Mucosa of descending colon (tissue), 3 donors: ENCODE data around the gene RPS6KC1. TPM values are rescaled to one million over a fixed set of nuclear protein-coding genes. Genes with fewer than 3 reads are reported as not detected.

Experiments used
- ATAC-seq: fragments of 200-7000 bp; cut with Tn5 transposase; one replicate; pipeline ENCODE4 v1.9.1; 2020; ENCODE audit warnings: mild to moderate bottlenecking, moderate library complexity
- DNase-seq, 3 donors: peaks; one replicate each; pipeline ENCODE4 v3.0.0-alpha.2; 2020
- H3K36me3 ChIP-seq: fragments of 200-600 bp; one replicate; pipeline ENCODE4 v1.8.0; 2021; ENCODE audit warnings: low read depth, mild to moderate bottlenecking
- H3K4me1 ChIP-seq: fragments of 200-600 bp; one replicate; pipeline ENCODE4 v1.8.0; 2021; ENCODE audit warnings: low read depth, mild to moderate bottlenecking
- H3K4me3 ChIP-seq: fragments of 200-600 bp; one replicate; pipeline ENCODE4 v1.8.0; 2021; ENCODE audit warnings: mild to moderate bottlenecking
- H3K9me3 ChIP-seq: fragments of 200-600 bp; one replicate; pipeline ENCODE4 v1.8.0; 2021; ENCODE audit warnings: mild to moderate bottlenecking
- intact Hi-C, 2 donors: fragments of 100-400 bp; cut with DNase I in 1 of 2; cut with micrococcal nuclease in 1 of 2; formaldehyde crosslinking; loops; one replicate each; pipeline versions ENCODE4 v1.11.0 to v1.11.1; 2022; cut with DNase I, micrococcal nuclease
- total RNA-seq, 3 donors: library from RNA; stranded (reverse); fragmentation: NEBNext Ultra II Directional in 2 of 3; extraction: Animal tissue kit (Norgen Biotek cat#: 25700) in 2 of 3; gene quantifications; one replicate each; pipeline versions ENCODE4 v1.2.1 to v1.2.4, GENCODE V29; 2021 to 2023
- TF ChIP-seq, protein P1 (sequence below): fragments of 200-600 bp; IDR thresholded peaks from one replicate; pipeline ENCODE4 v1.8.0; 2022; ENCODE audit warnings: antibody characterized with exemption, mild to moderate bottlenecking
- donor health status: DM: no; HTN: no; CAD: no; lungs with moderate emphysema.
- donor health status: DM: no; HTN: no; CAD: no.
- donor health status: DM: no; HTN: yes; CAD: no.

Gene RPS6KC1
- total RNA-seq, 3 donors from 2014 or later: 9.0 to 23.4 (median 9.2) TPM

DNA sequence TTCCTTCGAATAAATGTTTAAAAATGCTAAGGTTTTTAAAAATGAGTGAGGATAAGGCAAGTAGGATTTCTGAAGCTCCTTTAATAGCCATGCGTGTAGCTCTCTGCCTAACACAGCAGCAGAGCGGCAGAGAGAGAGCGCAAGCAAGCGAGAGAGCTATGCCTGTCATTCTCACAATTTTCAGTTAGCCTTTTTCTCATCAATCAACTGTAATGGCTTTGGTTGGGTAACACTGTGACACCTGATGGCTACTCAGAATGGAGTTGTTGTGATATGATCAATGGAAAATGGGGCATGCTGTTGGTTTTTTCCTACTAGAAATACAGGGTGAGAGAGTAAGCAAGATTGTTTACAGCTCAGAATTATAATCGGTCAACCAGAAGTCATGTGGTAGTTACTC lies 198.4 kb downstream of the RPS6KC1 start:
- H3K4me3 ChIP-seq: no peak overlapping the region
- DNase-seq (no peak), ATAC-seq (no peak)
- H3K9me3 ChIP-seq: no peaks in the 10 kb centered on the region
- no peaks in the 10 kb centered on the region for H3K36me3 ChIP-seq
- TF ChIP-seq, protein P1, sequence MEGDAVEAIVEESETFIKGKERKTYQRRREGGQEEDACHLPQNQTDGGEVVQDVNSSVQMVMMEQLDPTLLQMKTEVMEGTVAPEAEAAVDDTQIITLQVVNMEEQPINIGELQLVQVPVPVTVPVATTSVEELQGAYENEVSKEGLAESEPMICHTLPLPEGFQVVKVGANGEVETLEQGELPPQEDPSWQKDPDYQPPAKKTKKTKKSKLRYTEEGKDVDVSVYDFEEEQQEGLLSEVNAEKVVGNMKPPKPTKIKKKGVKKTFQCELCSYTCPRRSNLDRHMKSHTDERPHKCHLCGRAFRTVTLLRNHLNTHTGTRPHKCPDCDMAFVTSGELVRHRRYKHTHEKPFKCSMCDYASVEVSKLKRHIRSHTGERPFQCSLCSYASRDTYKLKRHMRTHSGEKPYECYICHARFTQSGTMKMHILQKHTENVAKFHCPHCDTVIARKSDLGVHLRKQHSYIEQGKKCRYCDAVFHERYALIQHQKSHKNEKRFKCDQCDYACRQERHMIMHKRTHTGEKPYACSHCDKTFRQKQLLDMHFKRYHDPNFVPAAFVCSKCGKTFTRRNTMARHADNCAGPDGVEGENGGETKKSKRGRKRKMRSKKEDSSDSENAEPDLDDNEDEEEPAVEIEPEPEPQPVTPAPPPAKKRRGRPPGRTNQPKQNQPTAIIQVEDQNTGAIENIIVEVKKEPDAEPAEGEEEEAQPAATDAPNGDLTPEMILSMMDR: no peak
- H3K4me1 ChIP-seq: no peaks in the 10 kb centered on the region
- intact Hi-C loops: no loop called here

DNA sequence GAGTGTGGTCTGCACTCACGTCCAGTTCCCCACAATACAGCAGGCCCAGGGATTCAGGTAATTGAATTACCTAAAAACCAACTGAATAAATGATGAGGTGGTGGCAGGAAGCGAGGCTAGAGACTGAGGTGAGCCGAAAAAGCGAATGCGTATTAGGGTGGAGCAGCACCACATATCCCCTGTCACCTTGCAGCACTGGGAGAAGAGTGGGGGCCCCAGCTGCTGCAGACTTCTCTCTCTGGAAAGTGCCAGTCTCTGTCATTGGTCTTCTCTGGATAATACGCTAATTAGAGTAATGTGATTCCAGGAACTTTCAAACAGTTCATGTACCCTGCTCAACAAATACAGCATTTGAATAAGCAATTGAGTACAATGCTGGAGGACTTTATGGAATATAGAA lies 199.0 kb downstream of the RPS6KC1 start:
- Histone ChIP-seq H3K4me1 (no peaks in the 10 kb centered on the region), H3K9me3 (no peaks in the 10 kb centered on the region), H3K36me3 (no peaks in the 10 kb centered on the region), H3K4me3 (no peak overlapping the region)
- TF ChIP-seq, protein P1: no peak
- DNase-seq (no peak), ATAC-seq (no peak)
- intact Hi-C loops: no loop called here

DNA sequence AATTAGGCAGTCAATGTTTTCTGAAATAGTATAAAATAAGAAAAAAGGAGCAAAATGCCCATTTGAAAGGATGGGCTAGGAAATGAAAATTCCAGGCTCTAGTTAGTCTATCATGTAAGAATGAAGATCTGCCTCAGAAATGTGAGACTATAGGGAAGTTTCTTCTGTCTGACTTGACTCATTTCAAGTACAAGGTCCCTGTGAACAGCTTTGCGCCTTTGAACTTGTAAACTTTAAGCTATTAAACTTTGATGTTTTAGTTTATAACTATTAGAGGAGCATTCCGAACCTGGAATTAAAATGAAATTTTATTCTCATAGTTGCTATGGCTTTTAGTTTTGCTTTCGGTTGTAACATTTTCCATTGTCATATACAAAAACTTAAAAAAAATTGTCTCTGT lies 199.4 kb downstream of the RPS6KC1 start:
- TF ChIP-seq, protein P1: no peak
- DNase-seq (no peak), ATAC-seq (no peak)
- Histone ChIP-seq H3K4me3 (no peak overlapping the region), H3K4me1 (no peaks in the 10 kb centered on the region), H3K36me3 (no peaks in the 10 kb centered on the region), H3K9me3 (no peaks in the 10 kb centered on the region)
- intact Hi-C loops: no loop called here

DNA sequence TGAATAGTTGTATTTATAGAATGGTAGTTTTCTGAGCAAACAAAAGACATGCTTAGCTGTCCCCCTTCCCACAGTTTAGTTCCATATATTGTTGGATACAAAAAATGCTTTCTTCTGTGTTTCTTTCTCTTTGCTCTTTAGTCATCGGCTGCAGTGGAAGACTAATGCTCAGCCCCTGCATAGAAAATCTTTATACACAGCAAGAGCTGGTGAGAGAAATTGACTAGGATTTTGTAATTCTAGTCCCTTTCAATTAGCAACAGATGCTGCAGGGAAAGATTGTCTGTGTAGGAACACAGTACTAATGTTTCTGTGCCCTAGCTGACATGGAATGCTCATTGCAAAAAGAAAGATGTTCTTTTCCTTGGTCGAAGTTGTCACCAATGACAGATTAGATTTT lies 200.9 kb downstream of the RPS6KC1 start:
- Histone ChIP-seq H3K9me3 (no peaks in the 10 kb centered on the region), H3K4me1 (no peaks in the 10 kb centered on the region), H3K4me3 (no peak overlapping the region), H3K36me3 (no peaks in the 10 kb centered on the region)
- ATAC-seq (no peak), DNase-seq (no peak)
- intact Hi-C loops: no loop called here
- TF ChIP-seq, protein P1: no peak

DNA sequence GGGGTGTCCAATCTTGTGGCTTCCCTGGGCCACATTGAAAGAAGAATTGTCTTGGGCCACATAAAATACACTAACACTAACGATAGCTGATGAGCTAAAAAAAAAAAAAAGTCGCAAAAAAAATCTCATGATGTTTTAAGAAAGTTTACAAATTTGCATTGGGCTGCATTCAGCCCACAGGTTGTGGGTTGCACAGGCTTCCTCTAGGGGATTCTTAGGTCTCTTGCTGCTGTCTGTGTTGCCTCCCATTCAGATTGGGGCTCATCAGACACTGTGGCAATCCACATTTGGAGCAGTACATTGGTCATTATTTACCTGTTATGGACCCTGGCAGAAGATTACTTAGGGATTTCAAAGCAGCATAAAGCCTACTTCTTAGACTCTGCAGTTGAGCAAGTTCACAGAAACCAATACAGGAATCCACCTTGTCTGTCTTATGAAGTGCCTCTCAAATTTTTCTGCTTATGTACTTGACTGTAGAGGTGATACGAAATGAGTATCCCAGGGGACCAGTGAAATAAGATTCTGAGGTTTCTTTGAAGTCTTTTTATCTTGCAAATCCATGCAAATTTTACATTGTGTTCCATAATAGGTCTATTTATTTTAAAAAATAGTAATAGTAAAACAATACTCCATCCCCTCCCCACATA lies 205.5 kb downstream of the RPS6KC1 start:
- DNase-seq (no peak), ATAC-seq (no peak)
- H3K36me3 ChIP-seq: no peaks in the 10 kb centered on the region
- intact Hi-C loops: no loop called here
- TF ChIP-seq, protein P1: no peak
- no peaks in the 10 kb centered on the region for H3K4me1 ChIP-seq
- H3K9me3 ChIP-seq: no peaks in the 10 kb centered on the region
- no peak overlapping the region for H3K4me3 ChIP-seq
